GM18858 (cell line): ENCODE measurements around the gene GCFC2.

ENCODE experiments used
- ATAC-seq: cut with Tn5 transposase; IDR thresholded peaks from one replicate; pipeline ENCODE4 v1.9.1; 2021; ENCODE audit not compliant: unreplicated experiment

The GCFC2 gene

GRCh38 chr2:75632813-75633212 is 77.9 kb downstream of the GCFC2 start:
- ATAC-seq = no peak

- no peak for ATAC-seq
Measured at GRCh38 chr2:75632091-75632701, 78.5 kb downstream of the GCFC2 start.

- ATAC-seq = peak; percentile 81
Measured at GRCh38 chr2:75627902-75628504, 82.7 kb downstream of the GCFC2 start.

GRCh38 chr2:75622929-75623328 is 87.8 kb downstream of the GCFC2 start:
- no peak for ATAC-seq

GRCh38 chr2:75622500-75622899 is 88.2 kb downstream of the GCFC2 start:
- ATAC-seq = no peak

GRCh38 chr2:75621228-75621627 is 89.5 kb downstream of the GCFC2 start:
- ATAC-seq = no peak

- ATAC-seq = no peak
Measured at GRCh38 chr2:75619956-75620740, 90.6 kb downstream of the GCFC2 start.

- no peak for ATAC-seq
Measured at GRCh38 chr2:75616933-75617332, 93.8 kb downstream of the GCFC2 start.

GRCh38 chr2:75616406-75616805 is 94.3 kb downstream of the GCFC2 start:
- ATAC-seq = no peak

- ATAC-seq = no peak
Measured at GRCh38 chr2:75614162-75614651, 96.5 kb downstream of the GCFC2 start.

GRCh38 chr2:75612862-75613243 is 97.9 kb downstream of the GCFC2 start:
- no peak for ATAC-seq
